NT2/D1 (cell line): ENCODE data around the gene RASEF.

Source experiments
- SUZ12 ChIP-seq: IDR thresholded peaks from 2 replicates; pipeline ENCODE4 v1.6.1; 2011; ENCODE audit not compliant: insufficient read length, insufficient read depth; ENCODE audit errors: extremely low read depth
- ZNF274 ChIP-seq: IDR thresholded peaks from 2 replicates; pipeline ENCODE4 v1.6.1; 2011; ENCODE audit warnings: mild to moderate bottlenecking, low read depth, low read length

GRCh38 chr9:82993856-82994605 lies 68.9 kb downstream of the RASEF start:
- TF ChIP-seq SUZ12: no peak
- no peak for TF ChIP-seq ZNF274
